HepG2 (cell line): ENCODE measurements around the gene NINJ2. TPM values are rescaled to one million over a fixed set of nuclear protein-coding genes. Genes with fewer than 3 reads are reported as not detected.

ENCODE experiments used
- ATAC-seq: fragments of 200-7000 bp; cut with Tn5 transposase; 3 replicates; pipeline ENCODE4 v1.9.1; 2020; ENCODE audit warnings: mild to moderate bottlenecking, moderate library complexity
- BruUV-seq: library from RNA; stranded (reverse); fragments of 400-500 nt; replicated peaks from 2 replicates; lab custom pipeline; 2021; lab: Mats Ljungman, UMichigan
- CTCF ChIA-PET: fragments of 300-600 bp; formaldehyde crosslinking; extraction: SDS; loops from one replicate; lab custom pipeline; 2021; ENCODE audit warnings: low total read pairs, inconsistent platforms, low intra/inter-chr PET ratio; lab: Yijun Ruan, JAX
- POLR2A ChIA-PET: fragments of 350-600 bp; sonication (Branson Sonifier 250); formaldehyde crosslinking; loops from one replicate; lab custom pipeline; 2020; ENCODE audit warnings: antibody characterized with exemption, inconsistent platforms; lab: Yijun Ruan, JAX
- DNase-seq: peaks from one replicate; pipeline ENCODE4 v3.0.0-alpha.2; 2015; ENCODE audit warnings: low spot score
- FAIRE-seq: peaks from 3 replicates; lab custom pipeline; 2011; peaks lifted over from hg19 to GRCh38; lab: Jason Lieb, UNC
- H2AFZ ChIP-seq: one replicate; pipeline ENCODE4 v1.6.1; 2011; ENCODE audit warnings: low read length, inconsistent platforms
- H3K27ac ChIP-seq: fragments of 300-600 bp; 3 replicates; pipeline ENCODE4 v1.8.0; 2011; ENCODE audit warnings: mixed run types, mild to moderate bottlenecking, mixed read lengths, low read length, inconsistent platforms; ENCODE audit not compliant: insufficient read depth; ENCODE audit errors: extremely low read length
- H3K27me3 ChIP-seq, 2 experiments: fragments of 200-600 bp in 1 of 2; 2 replicates in 1 of 2; 3 replicates in 1 of 2; pipeline versions ENCODE4 v1.6.0 to v1.8.0; 2011; ENCODE audit warnings: low read length in 2 of 2, mild to moderate bottlenecking in 2 of 2, moderate library complexity in 2 of 2, inconsistent platforms in 1 of 2; ENCODE audit not compliant: insufficient read depth in 2 of 2, control insufficient read depth in 1 of 2
- H3K36me3 ChIP-seq, 2 experiments: fragments of 200-600 bp in 1 of 2; replicated peaks in 1 of 2; 2 replicates in 1 of 2; 3 replicates in 1 of 2; pipeline versions ENCODE4 v1.5.1 to v1.8.0; 2011; ENCODE audit warnings: low read length in 2 of 2, inconsistent platforms in 1 of 2; ENCODE audit not compliant: insufficient read depth in 2 of 2, control insufficient read depth in 1 of 2
- H3K4me1 ChIP-seq: 2 replicates; pipeline ENCODE4 v1.5.1; 2012; ENCODE audit warnings: low read length, inconsistent platforms; ENCODE audit not compliant: insufficient read depth
- H3K4me2 ChIP-seq: 2 replicates; pipeline ENCODE4 v1.6.0; 2011; ENCODE audit warnings: low read depth, low read length, inconsistent platforms
- H3K4me3 ChIP-seq, 3 experiments: fragments of 200-600 bp in 1 of 3; sonication (generic), shearing (Covaris generic) in 1 of 3; replicated peaks in 1 of 3; 2 replicates each; pipeline ENCODE4 v1.5.1; 2011 to 2016; ENCODE audit warnings: low read length in 3 of 3, inconsistent platforms in 2 of 3, low read depth in 2 of 3, mild to moderate bottlenecking in 2 of 3, control low read depth in 1 of 3, mixed read lengths in 1 of 3; ENCODE audit not compliant: insufficient read depth in 1 of 3
- H3K79me2 ChIP-seq: one replicate; pipeline ENCODE4 v1.6.1; 2011; ENCODE audit warnings: low read length, inconsistent platforms; ENCODE audit not compliant: insufficient read depth
- H3K9ac ChIP-seq: 2 replicates; pipeline ENCODE4 v1.6.0; 2011; ENCODE audit warnings: mild to moderate bottlenecking, low read depth, low read length, inconsistent platforms; ENCODE audit not compliant: insufficient read depth
- H3K9me3 ChIP-seq: 2 replicates; pipeline ENCODE4 v1.5.1; 2012; ENCODE audit warnings: mild to moderate bottlenecking, low read length
- H4K20me1 ChIP-seq: 2 replicates; pipeline ENCODE4 v1.6.0; 2011; ENCODE audit warnings: inconsistent platforms, mild to moderate bottlenecking, low read length, moderate library complexity; ENCODE audit not compliant: insufficient read depth
- CEBPG ChIP-seq: IDR thresholded peaks from 2 replicates; pipeline ENCODE4 v1.6.1; 2016
- DBP ChIP-seq: sonication (generic); formaldehyde crosslinking; IDR thresholded peaks from 2 replicates; pipeline ENCODE4 v1.4.0; 2020; ENCODE audit warnings: missing genetic modification reagents; ENCODE audit errors: not compliant biosample characterization
- DDIT3 ChIP-seq: sonication (generic); formaldehyde crosslinking; IDR thresholded peaks from 2 replicates; pipeline ENCODE4 v1.4.0; 2020; ENCODE audit warnings: mild to moderate bottlenecking, missing genetic modification reagents
- HNF1A ChIP-seq, 2 experiments: sonication (generic) in 1 of 2; formaldehyde crosslinking in 1 of 2; IDR thresholded peaks; 2 replicates each; pipeline versions ENCODE4 v1.4.0 to v1.6.1; 2016 to 2020; ENCODE audit warnings: borderline replicate concordance in 1 of 2, low read depth in 1 of 2, mild to moderate bottlenecking in 1 of 2, missing genetic modification reagents in 1 of 2
- KAT2B ChIP-seq: fragments of 150-350 bp; IDR thresholded peaks from 2 replicates; pipeline ENCODE4 v1.6.1; 2014; ENCODE audit warnings: low read depth, low read length, borderline replicate concordance
- NR3C1 ChIP-seq: sonication (generic); formaldehyde crosslinking; IDR thresholded peaks from 2 replicates; pipeline ENCODE4 v1.4.0; 2020; ENCODE audit warnings: missing genetic modification reagents
- ZNF430 ChIP-seq: sonication (generic); formaldehyde crosslinking; IDR thresholded peaks from 2 replicates; pipeline ENCODE4 v1.9.0; 2021; ENCODE audit warnings: mild to moderate bottlenecking, missing genetic modification reagents
- WGBS: methylation state at CpG from one replicate; pipeline ENCODE4 v1.1.6; 2017; ENCODE audit warnings: low lambda C conversion rate; 5-methylcytosine and 5-hydroxymethylcytosine counted together
- in situ Hi-C: cut with HindIII; loops from 2 replicates; pipeline ENCODE4 v1.10.0; 2017; ENCODE audit warnings: low pct_unique_long_range_greater_than_20kb; ENCODE audit not compliant: extremely low pct_ligation_motif_present
- intact Hi-C: fragments of 100-400 bp; cut with micrococcal nuclease; formaldehyde crosslinking; loops from one replicate; pipeline ENCODE4 v1.10.0; 2022; ENCODE audit not compliant: unreplicated experiment
- polyA plus RNA-seq, 8 experiments: library from polyadenylated mRNA; depleted of rRNA in 3 of 8; stranded (reverse) in 7 of 8; unstranded in 1 of 8; fragments of >200 nt; fragmentation: Illumina TruSeq in 4 of 8; extraction: Trizol in 4 of 8; gene quantifications; 2 replicates each; pipeline versions ENCODE4 v1.2.1 to v1.2.3, GENCODE V29; 2011 to 2016; ENCODE audit warnings: low read depth in 4 of 8, missing spikeins in 1 of 8, mixed read lengths in 1 of 8; ENCODE audit not compliant: insufficient read depth in 1 of 8
- total RNA-seq, 5 experiments: library from RNA; depleted of rRNA; stranded (reverse); fragments of >200 nt; fragmentation: Illumina TruSeq; extraction: Trizol; gene quantifications; 2 replicates each; pipeline ENCODE4 v1.2.3, GENCODE V29; 2016; ENCODE audit warnings: low read depth in 1 of 5

The NINJ2 gene
- total and polyA plus RNA-seq, 2 of the 13 experiments (the other 11 are each of a cell fraction or from before 2014, with no cell fraction given): 0.62 to 3.8 TPM

- Histone ChIP-seq H2AFZ (no peak overlapping the region), H3K79me2 (no peaks in the 10 kb centered on the region), H3K36me3 (no peaks in the 10 kb centered on the region), H3K27me3 (no peaks in the 10 kb centered on the region; a peak in 1 of 5 replicates), H3K27ac (no peak overlapping the region), H3K9me3 (peaks cover 6% of the 10 kb centered on the region; the same call in 1 of the 2 replicates), H3K4me2 (no peak overlapping the region), H4K20me1 (no peaks in the 10 kb centered on the region), H3K4me3 (no peak overlapping the region), H3K4me1 (no peaks in the 10 kb centered on the region), H3K9ac (no peak overlapping the region)
- FAIRE-seq (no peak), ATAC-seq (no peak), DNase-seq (no peak)
- POLR2A ChIA-PET: no interaction called here
- intact Hi-C loops: no loop called here
- TF ChIP-seq DBP: no peak
- no peak for TF ChIP-seq NR3C1 (CRISPR knock-in tag)
- TF ChIP-seq DDIT3 (CRISPR knock-in tag): no peak
- no peak for TF ChIP-seq HNF1A (IDR thresholded peaks at IDR 0.05; ENCODE audit: low read depth)
- TF ChIP-seq HNF1A (CRISPR knock-in tag; IDR thresholded peaks at IDR 0.05; ENCODE audit: borderline replicate concordance): no peak
- no peak for TF ChIP-seq KAT2B
- no peak for TF ChIP-seq CEBPG
- no peak for TF ChIP-seq ZNF430 (CRISPR knock-in tag)
- CTCF ChIA-PET: no interaction called here
- WGBS: 76% methylated on average over 6 of the region's 7 CpGs
- BruUV-seq: no TSS peak
- in situ Hi-C loops: no loop called here
These were observed 127.8 kb downstream of the NINJ2 start for GRCh38 chr12:535396-535795.
